ENCODE data around the gene CCDC86. TPM values are rescaled to one million over a fixed set of nuclear protein-coding genes. Genes with fewer than 3 reads are reported as not detected.

Gene CCDC86
- total RNA-seq, 4 donors from 2014 or later: 11.8 to 38.0 (median 24.4) TPM

DNA sequence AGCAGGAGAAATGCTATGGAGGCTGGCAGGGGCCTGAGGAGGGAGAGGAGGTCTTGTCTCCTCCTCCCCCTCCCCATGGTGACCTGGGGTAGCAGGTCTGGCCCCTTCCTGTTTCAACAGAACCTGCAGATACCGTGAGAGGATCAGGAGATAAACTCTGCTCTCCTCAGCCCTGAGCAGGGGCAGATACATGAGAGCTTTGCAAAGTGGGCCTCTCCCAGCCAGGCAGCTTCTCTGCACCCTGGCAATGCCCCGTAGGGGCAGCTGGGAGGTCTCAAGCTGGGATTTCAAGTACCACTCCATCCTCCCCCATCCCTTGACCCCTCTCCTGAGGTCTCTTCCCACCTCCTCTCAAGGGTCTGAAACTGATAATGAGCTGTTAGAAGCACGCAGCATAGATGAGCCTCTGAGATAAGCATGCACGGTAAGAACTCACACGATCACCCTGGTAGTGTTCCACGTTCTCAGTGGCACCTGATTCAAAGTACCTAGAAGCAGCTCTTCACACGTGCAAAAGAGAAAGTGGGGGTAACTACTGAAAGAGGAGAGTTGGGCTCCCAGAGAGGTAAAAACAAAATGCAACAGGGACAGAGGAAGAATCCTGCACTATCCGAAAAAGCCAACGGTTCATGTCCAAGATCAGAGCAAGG lies 4.9 kb upstream of the CCDC86 start:
- TF ChIP-seq, protein P1, sequence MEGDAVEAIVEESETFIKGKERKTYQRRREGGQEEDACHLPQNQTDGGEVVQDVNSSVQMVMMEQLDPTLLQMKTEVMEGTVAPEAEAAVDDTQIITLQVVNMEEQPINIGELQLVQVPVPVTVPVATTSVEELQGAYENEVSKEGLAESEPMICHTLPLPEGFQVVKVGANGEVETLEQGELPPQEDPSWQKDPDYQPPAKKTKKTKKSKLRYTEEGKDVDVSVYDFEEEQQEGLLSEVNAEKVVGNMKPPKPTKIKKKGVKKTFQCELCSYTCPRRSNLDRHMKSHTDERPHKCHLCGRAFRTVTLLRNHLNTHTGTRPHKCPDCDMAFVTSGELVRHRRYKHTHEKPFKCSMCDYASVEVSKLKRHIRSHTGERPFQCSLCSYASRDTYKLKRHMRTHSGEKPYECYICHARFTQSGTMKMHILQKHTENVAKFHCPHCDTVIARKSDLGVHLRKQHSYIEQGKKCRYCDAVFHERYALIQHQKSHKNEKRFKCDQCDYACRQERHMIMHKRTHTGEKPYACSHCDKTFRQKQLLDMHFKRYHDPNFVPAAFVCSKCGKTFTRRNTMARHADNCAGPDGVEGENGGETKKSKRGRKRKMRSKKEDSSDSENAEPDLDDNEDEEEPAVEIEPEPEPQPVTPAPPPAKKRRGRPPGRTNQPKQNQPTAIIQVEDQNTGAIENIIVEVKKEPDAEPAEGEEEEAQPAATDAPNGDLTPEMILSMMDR (IDR thresholded peaks at IDR 0.05): no peak
- TF ChIP-seq POLR2A (IDR thresholded peaks at IDR 0.05): no peak
- H3K36me3 ChIP-seq: no peaks in the 10 kb centered on the region
- H3K27ac ChIP-seq: no peak overlapping the region
- WGBS, 2 donors: 68 to 72% methylated on average over 8 to 9 of the region's 9 CpGs
- no peak for DNase-seq
- intact Hi-C loops (cut with DNase I): loop anchor here (5.0 kb wide), 1 partner anchor 60 kb away; no protein-coding TSS in a partner anchor
- no peak overlapping the region for H3K4me3 ChIP-seq
- H3K9me3 ChIP-seq: no peaks in the 10 kb centered on the region
- peaks cover 6 to 19% (median 10%) of the 10 kb centered on the region in 3 donors for H3K4me1 ChIP-seq
- peaks cover 0 to 4% (median 0%) of the 10 kb centered on the region in 4 donors for H3K27me3 ChIP-seq

DNA sequence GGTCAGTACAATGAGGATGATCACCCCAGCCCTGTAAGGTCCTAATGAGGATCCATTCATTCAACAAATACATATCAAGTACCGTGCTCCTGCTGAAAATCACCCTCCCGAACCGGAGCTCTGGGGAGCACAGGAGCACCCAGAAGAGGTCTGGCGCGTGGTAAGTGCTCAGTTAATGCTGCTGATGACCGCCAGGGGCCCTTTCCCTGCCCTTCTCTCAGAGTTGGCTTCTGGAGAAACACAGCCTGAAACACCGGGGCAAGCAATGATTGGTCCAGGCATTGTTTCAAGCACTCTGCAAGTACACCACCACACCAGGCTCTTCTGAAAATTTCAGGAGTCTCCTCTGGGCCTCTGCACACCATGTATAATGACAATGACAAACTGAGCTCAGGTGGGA lies 3.8 kb upstream of the CCDC86 start:
- TF ChIP-seq, protein P1 (IDR thresholded peaks at IDR 0.05): no peak
- TF ChIP-seq POLR2A (IDR thresholded peaks at IDR 0.05): no peak
- 80% methylated on average over 2 of the region's 7 CpGs; no CpG with 5 or more reads in 1 of the 2 donors for WGBS, 2 donors

DNA sequence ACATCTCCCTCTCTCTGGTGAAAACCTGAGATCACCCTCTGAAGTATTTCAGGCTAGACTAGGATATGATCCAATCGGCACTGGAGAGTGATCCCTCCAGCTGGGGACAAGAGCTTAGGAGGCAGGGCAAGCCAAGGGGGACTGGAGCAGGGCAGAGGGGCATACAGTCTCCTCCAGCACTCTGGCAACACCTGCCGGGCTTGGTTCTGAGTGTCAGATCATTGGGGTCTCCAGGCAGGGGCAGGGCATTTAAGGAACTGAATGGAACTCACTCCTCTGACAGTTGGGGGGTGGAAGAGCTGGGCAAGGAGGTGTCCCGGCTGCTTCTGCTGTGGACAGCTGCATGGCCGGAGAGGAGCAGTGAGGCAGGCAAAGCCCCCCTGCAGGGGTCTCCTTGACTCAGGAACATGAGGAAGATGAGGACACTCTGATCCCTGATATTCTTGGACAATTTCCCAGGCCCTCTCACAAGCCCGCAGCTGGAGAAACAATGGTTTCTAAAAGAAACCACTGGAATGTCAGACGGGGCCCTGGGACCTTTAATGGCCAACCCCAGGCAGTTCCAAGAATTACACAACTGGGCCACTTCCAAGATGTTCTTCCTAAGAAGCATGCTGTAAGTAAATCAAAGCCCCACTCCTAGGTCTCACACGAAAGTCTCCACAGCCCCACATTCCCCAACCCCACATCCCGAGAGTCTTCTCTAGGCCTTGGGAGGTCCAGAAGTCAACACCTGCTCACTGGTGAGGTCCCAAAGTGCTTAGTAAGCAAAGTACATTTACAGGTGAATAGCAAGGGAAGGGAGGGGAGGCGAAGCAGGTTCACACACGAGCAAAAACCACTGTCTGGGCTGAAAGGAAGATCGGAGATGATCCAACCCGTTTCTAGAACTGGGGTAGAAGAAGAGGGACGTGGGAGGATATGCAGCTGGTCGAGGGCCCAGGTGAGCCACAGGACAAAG lies 1.2 kb upstream of the CCDC86 start:
- WGBS, 2 donors: 58 to 71% methylated on average over 9 to 10 of the region's 14 CpGs
- Histone ChIP-seq H3K9me3 (no peaks in the 10 kb centered on the region), H3K27ac (peak overlapping the region; percentile 71 to 86 (median 80)), H3K27me3 (no peaks in the 10 kb centered on the region), H3K4me1 (peaks cover 28 to 53% (median 36%) of the 10 kb centered on the region in 3 donors), H3K4me3 (peak overlapping the region in 3 of 4 donors; percentile 63 to 89 (median 88)), H3K36me3 (peaks cover 0 to 7% (median 3%) of the 10 kb centered on the region in 3 donors)
- TF ChIP-seq, protein P1 (IDR thresholded peaks at IDR 0.05): no peak
- TF ChIP-seq POLR2A (IDR thresholded peaks at IDR 0.05): no peak
- intact Hi-C loops (cut with DNase I): no loop called here
- DNase-seq: no peak

More for the DNA sequence above, 3.8 kb upstream of the CCDC86 start:
- Histone ChIP-seq H3K4me1 (peaks cover 12 to 29% (median 18%) of the 10 kb centered on the region in 3 donors), H3K9me3 (no peaks in the 10 kb centered on the region), H3K27ac (no peak overlapping the region), H3K36me3 (no peaks in the 10 kb centered on the region), H3K27me3 (no peaks in the 10 kb centered on the region), H3K4me3 (no peak overlapping the region)
- intact Hi-C loops (cut with DNase I): loop anchor here (5.0 kb wide), 1 partner anchor 59 kb away; no protein-coding TSS in a partner anchor
- no peak for DNase-seq

DNA sequence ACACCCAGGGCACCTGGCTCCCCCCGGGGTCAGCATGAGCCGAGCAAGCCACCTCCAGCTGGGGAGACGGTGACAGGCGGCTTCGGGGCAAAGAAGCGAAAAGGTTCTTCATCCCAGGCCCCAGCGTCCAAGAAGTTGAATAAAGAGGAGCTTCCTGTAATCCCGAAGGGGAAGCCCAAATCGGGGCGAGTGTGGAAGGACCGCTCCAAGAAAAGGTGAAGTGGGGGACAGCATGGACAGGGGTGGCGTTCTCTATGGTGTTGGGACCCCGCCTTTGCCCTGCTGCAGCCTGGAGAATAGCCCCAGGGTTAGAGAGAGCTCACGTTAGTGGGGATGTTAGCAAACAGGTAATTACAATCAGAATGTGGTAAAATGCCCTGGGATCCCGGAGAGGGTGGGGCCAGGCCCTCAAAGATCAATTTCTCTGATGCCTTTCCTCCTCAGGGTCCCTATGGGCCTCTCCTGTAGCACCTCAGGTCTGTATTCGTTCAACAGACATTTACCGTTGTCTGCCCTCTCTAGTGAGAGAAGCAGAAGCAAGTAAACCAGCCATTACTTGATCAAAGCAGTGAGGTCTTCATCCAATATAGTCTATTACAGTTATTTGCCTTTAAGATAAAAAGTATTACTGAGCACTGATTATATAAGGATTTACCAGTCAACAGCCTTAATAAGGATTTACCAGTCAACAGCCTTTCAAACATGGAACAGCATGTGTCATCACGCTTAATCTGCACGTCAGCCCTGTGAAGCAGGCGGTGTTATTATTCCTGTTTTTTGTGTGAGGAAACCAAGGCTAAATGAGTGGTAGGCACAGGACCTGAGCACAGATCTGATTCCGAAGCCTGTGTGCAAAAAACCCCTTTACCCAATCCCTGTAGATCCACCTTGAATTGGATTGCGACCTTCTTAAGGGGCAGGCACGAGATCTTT lies 1.0 kb downstream of the CCDC86 start:
- Histone ChIP-seq H3K9me3 (no peaks in the 10 kb centered on the region), H3K4me3 (peak overlapping the region; percentile 55 to 89 (median 76)), H3K36me3 (peaks cover 0 to 27% (median 8%) of the 10 kb centered on the region in 3 donors), H3K4me1 (peaks cover 28 to 53% (median 36%) of the 10 kb centered on the region in 3 donors), H3K27ac (peak overlapping the region; percentile 71 to 86 (median 80)), H3K27me3 (no peaks in the 10 kb centered on the region)
- WGBS, 2 donors: 9 to 12% methylated on average over 14 to 19 of the region's 23 CpGs
- DNase-seq: no peak
- TF ChIP-seq, protein P1 (IDR thresholded peaks at IDR 0.05): no peak
- TF ChIP-seq POLR2A (IDR thresholded peaks at IDR 0.05): no peak
- intact Hi-C loops (cut with DNase I): no loop called here
